Erythroblast (primary cell): ENCODE data around the gene NSD1.

ENCODE experiments used
- GATA1 ChIP-seq: IDR thresholded peaks from 2 replicates; pipeline ENCODE4 v1.6.1; 2011; ENCODE audit warnings: low read depth, mild to moderate bottlenecking, control low read depth, low read length, moderate library complexity
- POLR2A ChIP-seq: IDR thresholded peaks from 2 replicates; pipeline ENCODE4 v1.6.1; 2011; ENCODE audit warnings: mild to moderate bottlenecking, low read length

- TF ChIP-seq POLR2A (no peak), GATA1 (no peak)
These were observed 98.8 kb downstream of the NSD1 start for GRCh38 chr5:177232358-177232757.
